PFSK-1 (cell line): ENCODE data around the gene MARCKS.

Experiments used
- FOXP2 ChIP-seq: optimal IDR thresholded peaks from 2 replicates; pipeline ENCODE3; 2011; ENCODE audit warnings: borderline replicate concordance, control low read depth, inconsistent platforms; ENCODE audit not compliant: insufficient read depth; ENCODE audit errors: extremely low read length, extremely low read depth
- POLR2AphosphoS5 ChIP-seq: IDR thresholded peaks from 2 replicates; pipeline ENCODE4 v1.6.1; 2012; ENCODE audit warnings: low read depth, mild to moderate bottlenecking, control low read depth, low read length, moderate library complexity
- REST ChIP-seq, 2 experiments: IDR thresholded peaks; 2 replicates each; pipeline versions ENCODE4 v1.6.1 to v1.8.0; 2011 to 2012; ENCODE audit warnings: low read depth in 2 of 2, low read length in 2 of 2, control low read depth in 1 of 2, inconsistent platforms in 1 of 2, mild to moderate bottlenecking in 1 of 2, moderate library complexity in 1 of 2; ENCODE audit not compliant: insufficient read depth in 1 of 2
- SIN3A ChIP-seq: IDR thresholded peaks from 2 replicates; pipeline ENCODE4 v1.6.1; 2012; ENCODE audit warnings: mild to moderate bottlenecking, low read length, moderate library complexity, borderline replicate concordance; ENCODE audit not compliant: insufficient read depth
- TAF1 ChIP-seq: IDR thresholded peaks from 2 replicates; pipeline ENCODE4 v1.6.1; 2012; ENCODE audit warnings: low read length, control low read depth, borderline replicate concordance; ENCODE audit not compliant: insufficient read depth

The MARCKS gene

GRCh38 chr6:113882336-113883022 lies 25.3 kb downstream of the MARCKS start:
- no peak for TF ChIP-seq SIN3A
- no peak for TF ChIP-seq TAF1
- no peak for TF ChIP-seq POLR2AphosphoS5
- TF ChIP-seq FOXP2 = no peak
- TF ChIP-seq REST (IDR thresholded peaks at IDR 0.05; ENCODE audit: insufficient read depth in 1 of 2, low read depth in 2 of 2, low read length in 2 of 2) = no peak

- TF ChIP-seq REST (IDR thresholded peaks at IDR 0.05; ENCODE audit: insufficient read depth in 1 of 2, low read depth in 2 of 2, low read length in 2 of 2) (no peak), SIN3A (no peak), TAF1 (no peak), FOXP2 (no peak), POLR2AphosphoS5 (no peak)
These were observed 26.9 kb downstream of the MARCKS start for GRCh38 chr6:113884011-113884410.

GRCh38 chr6:113886512-113886911 lies 29.4 kb downstream of the MARCKS start:
- TF ChIP-seq TAF1 (no peak), FOXP2 (no peak), POLR2AphosphoS5 (no peak), REST (IDR thresholded peaks at IDR 0.05; ENCODE audit: insufficient read depth in 1 of 2, low read depth in 2 of 2, low read length in 2 of 2) (no peak), SIN3A (no peak)

- no peak for TF ChIP-seq POLR2AphosphoS5
- no peak for TF ChIP-seq REST (IDR thresholded peaks at IDR 0.05; ENCODE audit: insufficient read depth in 1 of 2, low read depth in 2 of 2, low read length in 2 of 2)
- no peak for TF ChIP-seq SIN3A
- no peak for TF ChIP-seq FOXP2
- no peak for TF ChIP-seq TAF1
These were observed 31.3 kb downstream of the MARCKS start for GRCh38 chr6:113888493-113888892.

GRCh38 chr6:113888956-113889630 lies 31.9 kb downstream of the MARCKS start:
- no peak for TF ChIP-seq FOXP2
- TF ChIP-seq TAF1 = no peak
- TF ChIP-seq SIN3A = no peak
- no peak for TF ChIP-seq POLR2AphosphoS5
- TF ChIP-seq REST (IDR thresholded peaks at IDR 0.05; ENCODE audit: insufficient read depth in 1 of 2, low read depth in 2 of 2, low read length in 2 of 2) = no peak
